ENCODE results near the gene OR10R2. TPM values are rescaled to one million over a fixed set of nuclear protein-coding genes. Genes with fewer than 3 reads are reported as not detected.

The OR10R2 gene, protein sequence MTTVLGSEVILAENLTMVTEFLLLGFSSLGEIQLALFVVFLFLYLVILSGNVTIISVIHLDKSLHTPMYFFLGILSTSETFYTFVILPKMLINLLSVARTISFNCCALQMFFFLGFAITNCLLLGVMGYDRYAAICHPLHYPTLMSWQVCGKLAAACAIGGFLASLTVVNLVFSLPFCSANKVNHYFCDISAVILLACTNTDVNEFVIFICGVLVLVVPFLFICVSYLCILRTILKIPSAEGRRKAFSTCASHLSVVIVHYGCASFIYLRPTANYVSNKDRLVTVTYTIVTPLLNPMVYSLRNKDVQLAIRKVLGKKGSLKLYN
- not detected in 2 replicates for total RNA-seq

DNA sequence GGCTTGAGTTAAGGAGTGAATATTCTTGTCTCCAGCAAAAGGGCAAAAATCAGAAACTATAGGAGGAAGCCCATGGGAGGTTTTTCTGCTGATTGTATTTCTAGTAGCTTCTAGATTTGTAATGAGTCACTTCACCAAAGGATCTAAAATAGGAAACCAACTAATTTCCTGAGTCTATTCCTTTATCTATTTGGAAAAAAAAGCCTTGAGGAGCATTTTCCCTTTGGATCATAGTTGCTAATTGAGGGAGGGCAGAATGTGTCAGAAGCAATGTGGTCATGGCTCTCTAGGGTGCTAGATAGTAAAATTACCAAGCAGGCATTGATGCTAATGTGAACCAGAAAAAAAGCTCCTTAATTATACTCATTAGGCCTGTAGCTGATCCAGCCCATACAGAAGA is at the start of gene OR10R2:
Gene OR10R2, plus strand, starts transcription at position 301 of the 400 bp plus-strand sequence. CDS start 106 bp downstream, outside the sequence.

DNA sequence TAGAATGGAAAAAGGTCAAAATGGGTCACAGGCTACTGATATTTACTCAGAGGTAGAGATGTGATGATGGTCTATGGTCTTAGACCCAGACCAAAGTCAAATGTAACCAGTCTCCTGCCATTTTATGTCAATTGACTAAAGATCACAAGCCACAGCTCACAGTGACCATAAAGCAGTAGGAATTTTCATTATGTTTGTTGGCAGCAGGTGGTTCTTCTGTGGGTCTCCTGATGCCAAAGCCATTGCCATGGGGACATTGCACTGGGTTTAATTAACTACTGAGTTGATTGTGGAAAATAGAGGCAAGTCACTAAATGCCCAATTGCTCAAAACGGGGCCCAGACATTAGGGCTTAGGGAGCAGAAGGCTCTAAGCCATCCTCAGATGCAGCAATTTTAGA is 45.9 kb upstream of the OR10R2 start, which contains the start of gene OR10K2:
Gene OR10K2, minus strand, starts transcription at position 101 of the 400 bp plus-strand sequence. CDS start 5,371 bp downstream, outside the sequence.

DNA sequence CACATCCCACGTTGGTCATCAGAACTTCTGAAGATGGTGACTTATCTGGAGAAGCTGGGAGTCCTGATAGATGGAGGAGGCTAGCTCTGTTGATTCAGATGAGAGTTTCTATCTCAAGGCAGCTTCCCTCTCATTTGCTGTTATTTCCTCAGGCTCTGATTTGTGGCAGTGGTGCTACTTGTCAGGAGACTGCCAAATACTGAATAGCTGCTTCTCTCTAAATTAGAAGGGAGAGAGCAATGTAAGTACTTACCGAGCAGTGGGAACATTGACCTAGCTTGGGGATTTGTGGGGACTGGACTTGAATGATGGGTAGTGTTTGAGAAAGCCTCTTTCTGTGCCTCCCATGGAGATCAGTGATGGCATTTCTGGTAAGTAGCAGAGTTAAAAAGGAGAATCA is 10.5 kb upstream of the OR10R2 start, which contains the start of gene OR10K1:
Gene OR10K1, plus strand, starts transcription at position 301 of the 400 bp plus-strand sequence. CDS start 3,728 bp downstream, outside the sequence.

Other genes with a start within 250 kb of the OR10R2 start
- not detected in 2 replicates for gene CD1A, start 217.8 kb upstream of the OR10R2 start, total RNA-seq
- gene CD1C, start 182.3 kb upstream of the OR10R2 start, total RNA-seq, result not detected in 2 replicates
- gene CD1B, start 140.7 kb upstream of the OR10R2 start, total RNA-seq, result not detected in 2 replicates
- not detected in 2 replicates for gene CD1E, start 118.3 kb upstream of the OR10R2 start, total RNA-seq
- not detected in 2 replicates for gene OR10T2, start 72.8 kb upstream of the OR10R2 start, total RNA-seq
- gene OR10K2, start 46.0 kb upstream of the OR10R2 start, total RNA-seq, result not detected in 2 replicates
- gene OR10K1, start 10.4 kb upstream of the OR10R2 start, total RNA-seq, result not detected in 2 replicates
- not detected in 2 replicates for gene OR6Y1, start 82.2 kb downstream of the OR10R2 start, total RNA-seq
- gene OR6P1, start 98.4 kb downstream of the OR10R2 start, total RNA-seq, result not detected in 2 replicates
- not detected in 2 replicates for gene OR10X1, start 107.7 kb downstream of the OR10R2 start, total RNA-seq
- gene OR10Z1, start 133.0 kb downstream of the OR10R2 start, total RNA-seq, result not detected in 2 replicates
- gene SPTA1, start 214.5 kb downstream of the OR10R2 start, total RNA-seq, result under 0.01 TPM in 2 replicates
- not detected in 2 replicates for gene OR6K2, start 228.4 kb downstream of the OR10R2 start, total RNA-seq
- under 0.01 TPM in 1 of 2 replicates, not detected in the other for gene OR6K3, start 248.5 kb downstream of the OR10R2 start, total RNA-seq

All from smooth muscle cell of trachea (primary cell).